HepG2 (cell line): ENCODE measurements around the gene CCDC80. TPM values are rescaled to one million over a fixed set of nuclear protein-coding genes. Genes with fewer than 3 reads are reported as not detected.

ENCODE experiments used
- RFXAP ChIP-seq: sonication (generic); formaldehyde crosslinking; IDR thresholded peaks from 2 replicates; pipeline ENCODE4 v1.4.0; 2020; ENCODE audit warnings: missing genetic modification reagents, borderline replicate concordance
- SNAPC4 ChIP-seq: sonication (generic); formaldehyde crosslinking; IDR thresholded peaks from 2 replicates; pipeline ENCODE4 v1.4.0; 2020; ENCODE audit warnings: mild to moderate bottlenecking, missing genetic modification reagents
- ZBTB40 ChIP-seq, 2 experiments: fragments of 450-650 bp in 1 of 2; sonication (generic) in 1 of 2; formaldehyde crosslinking in 1 of 2; IDR thresholded peaks; 2 replicates each; pipeline versions ENCODE4 v1.6.1 to v1.8.0; 2016 to 2022; ENCODE audit warnings: antibody characterized with exemption in 1 of 2, mild to moderate bottlenecking in 1 of 2, missing genetic modification reagents in 1 of 2
- ZFP36L2 ChIP-seq: sonication (generic); formaldehyde crosslinking; IDR thresholded peaks from 2 replicates; pipeline ENCODE4 v1.4.0; 2020; ENCODE audit warnings: missing genetic modification reagents
- ZNF18 ChIP-seq: sonication (generic); formaldehyde crosslinking; IDR thresholded peaks from 2 replicates; pipeline ENCODE4 v1.8.0; 2022; ENCODE audit warnings: mild to moderate bottlenecking, missing genetic modification reagents; ENCODE audit not compliant: insufficient replicate concordance
- ZNF552 ChIP-seq: sonication (generic); formaldehyde crosslinking; IDR thresholded peaks from 2 replicates; pipeline ENCODE4 v1.9.0; 2022; ENCODE audit warnings: missing genetic modification reagents, mild to moderate bottlenecking, borderline replicate concordance
- polyA plus RNA-seq, 8 experiments: library from polyadenylated mRNA; depleted of rRNA in 3 of 8; stranded (reverse) in 7 of 8; unstranded in 1 of 8; fragments of >200 nt; fragmentation: Illumina TruSeq in 4 of 8; extraction: Trizol in 4 of 8; gene quantifications; 2 replicates each; pipeline versions ENCODE4 v1.2.1 to v1.2.3, GENCODE V29; 2011 to 2016; ENCODE audit warnings: low read depth in 4 of 8, missing spikeins in 1 of 8, mixed read lengths in 1 of 8; ENCODE audit not compliant: insufficient read depth in 1 of 8
- total RNA-seq, 5 experiments: library from RNA; depleted of rRNA; stranded (reverse); fragments of >200 nt; fragmentation: Illumina TruSeq; extraction: Trizol; gene quantifications; 2 replicates each; pipeline ENCODE4 v1.2.3, GENCODE V29; 2016; ENCODE audit warnings: low read depth in 1 of 5

The CCDC80 gene
- total and polyA plus RNA-seq, 2 of the 13 experiments (the other 11 are each of a cell fraction or from before 2014, with no cell fraction given) = not detected

GRCh38 chr3:112653881-112654300 is 12.9 kb upstream of the CCDC80 start (continued):
- no peak for TF ChIP-seq ZBTB40 (IDR thresholded peaks at IDR 0.05)
- no peak for TF ChIP-seq ZBTB40 (CRISPR knock-in tag; IDR thresholded peaks at IDR 0.05)
- no peak for TF ChIP-seq RFXAP (CRISPR knock-in tag)
- no peak for TF ChIP-seq ZNF552 (CRISPR knock-in tag)
- TF ChIP-seq SNAPC4 (CRISPR knock-in tag) = no peak
- TF ChIP-seq ZFP36L2 (CRISPR knock-in tag) = no peak
- no peak for TF ChIP-seq ZNF18 (CRISPR knock-in tag)
- TF ChIP-seq, all 625 proteins: peak for 0
